Measurements from ENCODE around the gene PRDX2.

- TF ChIP-seq, protein P1, sequence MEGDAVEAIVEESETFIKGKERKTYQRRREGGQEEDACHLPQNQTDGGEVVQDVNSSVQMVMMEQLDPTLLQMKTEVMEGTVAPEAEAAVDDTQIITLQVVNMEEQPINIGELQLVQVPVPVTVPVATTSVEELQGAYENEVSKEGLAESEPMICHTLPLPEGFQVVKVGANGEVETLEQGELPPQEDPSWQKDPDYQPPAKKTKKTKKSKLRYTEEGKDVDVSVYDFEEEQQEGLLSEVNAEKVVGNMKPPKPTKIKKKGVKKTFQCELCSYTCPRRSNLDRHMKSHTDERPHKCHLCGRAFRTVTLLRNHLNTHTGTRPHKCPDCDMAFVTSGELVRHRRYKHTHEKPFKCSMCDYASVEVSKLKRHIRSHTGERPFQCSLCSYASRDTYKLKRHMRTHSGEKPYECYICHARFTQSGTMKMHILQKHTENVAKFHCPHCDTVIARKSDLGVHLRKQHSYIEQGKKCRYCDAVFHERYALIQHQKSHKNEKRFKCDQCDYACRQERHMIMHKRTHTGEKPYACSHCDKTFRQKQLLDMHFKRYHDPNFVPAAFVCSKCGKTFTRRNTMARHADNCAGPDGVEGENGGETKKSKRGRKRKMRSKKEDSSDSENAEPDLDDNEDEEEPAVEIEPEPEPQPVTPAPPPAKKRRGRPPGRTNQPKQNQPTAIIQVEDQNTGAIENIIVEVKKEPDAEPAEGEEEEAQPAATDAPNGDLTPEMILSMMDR (IDR thresholded peaks at IDR 0.05): peak in 3 of 4 donors; percentile 18 to 37 (median 19)
- TF ChIP-seq POLR2A (IDR thresholded peaks at IDR 0.05): no peak
Observed at GRCh38 chr19:12825254-12826131, 23.9 kb upstream of the PRDX2 start.
